ENCODE data around the gene TMPRSS7.

Gene TMPRSS7

GRCh38 chr3:112002096-112002971 is 32.2 kb upstream of the TMPRSS7 start:
- no peaks in the 10 kb centered on the region for H3K9me3 ChIP-seq (ENCODE audit: insufficient read depth, low read depth, low read length)
- no peak overlapping the region for H3K9ac ChIP-seq (ENCODE audit: low read depth, low read length)
- H3K27ac ChIP-seq (ENCODE audit: low read depth, low read length): no peak overlapping the region
- WGBS: 80% methylated on average over 7 of the region's 8 CpGs
- H3K27me3 ChIP-seq (ENCODE audit: insufficient read depth, low read length): peaks cover 34% of the 10 kb centered on the region
- H3K36me3 ChIP-seq (ENCODE audit: insufficient read depth, low read length): peaks cover 6% of the 10 kb centered on the region; the same call in 1 of the 2 replicates
- peaks cover 34% of the 10 kb centered on the region for H3K4me1 ChIP-seq (ENCODE audit: insufficient read depth, low read length)
- H3K4me3 ChIP-seq (ENCODE audit: low read length): no peak overlapping the region

GRCh38 chr3:112003321-112004080 is 31.0 kb upstream of the TMPRSS7 start:
- WGBS: 93% methylated on average over 4 of the region's 4 CpGs
- peaks cover 34% of the 10 kb centered on the region for H3K4me1 ChIP-seq (ENCODE audit: insufficient read depth, low read length)
- H3K4me3 ChIP-seq (ENCODE audit: low read length): no peak overlapping the region
- peaks cover 26% of the 10 kb centered on the region for H3K27me3 ChIP-seq (ENCODE audit: insufficient read depth, low read length)
- no peaks in the 10 kb centered on the region for H3K9me3 ChIP-seq (ENCODE audit: insufficient read depth, low read depth, low read length)
- H3K27ac ChIP-seq (ENCODE audit: low read depth, low read length): no peak overlapping the region
- no peak overlapping the region for H3K9ac ChIP-seq (ENCODE audit: low read depth, low read length)
- peaks cover 6% of the 10 kb centered on the region; the same call in 1 of the 2 replicates for H3K36me3 ChIP-seq (ENCODE audit: insufficient read depth, low read length)

- Histone ChIP-seq H3K4me1 (ENCODE audit: insufficient read depth, low read length) (peaks cover 34% of the 10 kb centered on the region), H3K9ac (ENCODE audit: low read depth, low read length) (no peak overlapping the region), H3K9me3 (ENCODE audit: insufficient read depth, low read depth, low read length) (no peaks in the 10 kb centered on the region), H3K36me3 (ENCODE audit: insufficient read depth, low read length) (peaks cover 6% of the 10 kb centered on the region; the same call in 1 of the 2 replicates), H3K4me3 (ENCODE audit: low read length) (no peak overlapping the region), H3K27me3 (ENCODE audit: insufficient read depth, low read length) (peaks cover 21% of the 10 kb centered on the region), H3K27ac (ENCODE audit: low read depth, low read length) (no peak overlapping the region)
- WGBS: 89% methylated on average over 2 of the region's 2 CpGs
Measured at GRCh38 chr3:112004187-112004586, 30.3 kb upstream of the TMPRSS7 start.

GRCh38 chr3:112004669-112005068 is 29.9 kb upstream of the TMPRSS7 start:
- peaks cover 16% of the 10 kb centered on the region for H3K27me3 ChIP-seq (ENCODE audit: insufficient read depth, low read length)
- H3K9ac ChIP-seq (ENCODE audit: low read depth, low read length): no peak overlapping the region
- no peaks in the 10 kb centered on the region for H3K9me3 ChIP-seq (ENCODE audit: insufficient read depth, low read depth, low read length)
- H3K4me1 ChIP-seq (ENCODE audit: insufficient read depth, low read length): peaks cover 34% of the 10 kb centered on the region
- WGBS: 96% methylated on average over 2 of the region's 2 CpGs
- H3K4me3 ChIP-seq (ENCODE audit: low read length): no peak overlapping the region
- no peak overlapping the region for H3K27ac ChIP-seq (ENCODE audit: low read depth, low read length)
- peaks cover 6% of the 10 kb centered on the region; the same call in 1 of the 2 replicates for H3K36me3 ChIP-seq (ENCODE audit: insufficient read depth, low read length)

GRCh38 chr3:112005091-112005672 is 29.4 kb upstream of the TMPRSS7 start:
- peaks cover 30% of the 10 kb centered on the region for H3K4me1 ChIP-seq (ENCODE audit: insufficient read depth, low read length)
- H3K36me3 ChIP-seq (ENCODE audit: insufficient read depth, low read length): peaks cover 6% of the 10 kb centered on the region; the same call in 1 of the 2 replicates
- WGBS: 89% methylated on average over 4 of the region's 4 CpGs
- H3K9me3 ChIP-seq (ENCODE audit: insufficient read depth, low read depth, low read length): no peaks in the 10 kb centered on the region
- H3K9ac ChIP-seq (ENCODE audit: low read depth, low read length): no peak overlapping the region
- H3K27ac ChIP-seq (ENCODE audit: low read depth, low read length): no peak overlapping the region
- peaks cover 11% of the 10 kb centered on the region for H3K27me3 ChIP-seq (ENCODE audit: insufficient read depth, low read length)
- H3K4me3 ChIP-seq (ENCODE audit: low read length): no peak overlapping the region

- Histone ChIP-seq H3K4me1 (ENCODE audit: insufficient read depth, low read length) (peaks cover 5% of the 10 kb centered on the region; the same call in 1 of the 2 replicates), H3K4me3 (ENCODE audit: low read length) (no peak overlapping the region), H3K36me3 (ENCODE audit: insufficient read depth, low read length) (peaks cover 6% of the 10 kb centered on the region; the same call in 1 of the 2 replicates), H3K9ac (ENCODE audit: low read depth, low read length) (no peak overlapping the region), H3K9me3 (ENCODE audit: insufficient read depth, low read depth, low read length) (no peaks in the 10 kb centered on the region), H3K27me3 (ENCODE audit: insufficient read depth, low read length) (0 out of 2 replicates have a peak, but pooled peaks cover 4% of the 10 kb centered on the region), H3K27ac (ENCODE audit: low read depth, low read length) (no peak overlapping the region)
- WGBS: 100% methylated on average over 1 of the region's 1 CpG
Measured at GRCh38 chr3:112007633-112008032, 26.9 kb upstream of the TMPRSS7 start.

- no CpG with 5 or more reads among the region's 2 CpGs for WGBS
- peaks cover under 1% of the 10 kb centered on the region; the same call in 1 of the 2 replicates for H3K4me1 ChIP-seq (ENCODE audit: insufficient read depth, low read length)
- no peaks in the 10 kb centered on the region for H3K27me3 ChIP-seq (ENCODE audit: insufficient read depth, low read length)
- peaks cover 6% of the 10 kb centered on the region; the same call in 1 of the 2 replicates for H3K36me3 ChIP-seq (ENCODE audit: insufficient read depth, low read length)
- H3K27ac ChIP-seq (ENCODE audit: low read depth, low read length): no peak overlapping the region
- H3K9ac ChIP-seq (ENCODE audit: low read depth, low read length): no peak overlapping the region
- no peaks in the 10 kb centered on the region for H3K9me3 ChIP-seq (ENCODE audit: insufficient read depth, low read depth, low read length)
- no peak overlapping the region for H3K4me3 ChIP-seq (ENCODE audit: low read length)
Measured at GRCh38 chr3:112009670-112010069, 24.9 kb upstream of the TMPRSS7 start.

GRCh38 chr3:112010636-112011035 is 23.9 kb upstream of the TMPRSS7 start:
- no peak overlapping the region for H3K27ac ChIP-seq (ENCODE audit: low read depth, low read length)
- H3K27me3 ChIP-seq (ENCODE audit: insufficient read depth, low read length): no peaks in the 10 kb centered on the region
- H3K4me1 ChIP-seq (ENCODE audit: insufficient read depth, low read length): no peaks in the 10 kb centered on the region
- H3K9me3 ChIP-seq (ENCODE audit: insufficient read depth, low read depth, low read length): no peaks in the 10 kb centered on the region
- H3K4me3 ChIP-seq (ENCODE audit: low read length): no peak overlapping the region
- H3K9ac ChIP-seq (ENCODE audit: low read depth, low read length): no peak overlapping the region
- WGBS: 83% methylated on average over 3 of the region's 3 CpGs
- no peaks in the 10 kb centered on the region for H3K36me3 ChIP-seq (ENCODE audit: insufficient read depth, low read length)

- Histone ChIP-seq H3K36me3 (ENCODE audit: insufficient read depth, low read length) (no peaks in the 10 kb centered on the region), H3K4me3 (ENCODE audit: low read length) (no peak overlapping the region), H3K27me3 (ENCODE audit: insufficient read depth, low read length) (no peaks in the 10 kb centered on the region), H3K9ac (ENCODE audit: low read depth, low read length) (no peak overlapping the region), H3K9me3 (ENCODE audit: insufficient read depth, low read depth, low read length) (no peaks in the 10 kb centered on the region), H3K4me1 (ENCODE audit: insufficient read depth, low read length) (no peaks in the 10 kb centered on the region), H3K27ac (ENCODE audit: low read depth, low read length) (no peak overlapping the region)
- 85% methylated on average over 6 of the region's 6 CpGs for WGBS
Measured at GRCh38 chr3:112011376-112011940, 23.1 kb upstream of the TMPRSS7 start.

GRCh38 chr3:112012205-112012992 is 22.1 kb upstream of the TMPRSS7 start:
- Histone ChIP-seq H3K4me1 (ENCODE audit: insufficient read depth, low read length) (no peaks in the 10 kb centered on the region), H3K4me3 (ENCODE audit: low read length) (no peak overlapping the region), H3K27ac (ENCODE audit: low read depth, low read length) (no peak overlapping the region), H3K9me3 (ENCODE audit: insufficient read depth, low read depth, low read length) (no peaks in the 10 kb centered on the region), H3K9ac (ENCODE audit: low read depth, low read length) (no peak overlapping the region), H3K27me3 (ENCODE audit: insufficient read depth, low read length) (no peaks in the 10 kb centered on the region), H3K36me3 (ENCODE audit: insufficient read depth, low read length) (no peaks in the 10 kb centered on the region)
- WGBS: 97% methylated on average over 6 of the region's 6 CpGs

Measured in HUES64 (cell line).